ENCODE data around the gene PHACTR4. TPM values are rescaled to one million over a fixed set of nuclear protein-coding genes. Genes with fewer than 3 reads are reported as not detected.

The PHACTR4 gene
- total and polyA plus RNA-seq, 2 of the 8 experiments (the other 6 are each of a cell fraction or from before 2014, with no cell fraction given), result 23.7 to 57.8 TPM

- Histone ChIP-seq H2BK120ac (replicated peaks; ENCODE audit: low read depth, low read length) (peak overlapping the region; percentile 12), H3K23ac (ENCODE audit: insufficient read length) (no peak overlapping the region), H3K4me2 (ENCODE audit: insufficient read depth in 1 of 2, low read depth in 2 of 2, low read length in 2 of 2) (peak overlapping the region; percentile 97 to 99), H4K5ac (ENCODE audit: insufficient read length, low read depth, low read length) (peak overlapping the region; percentile 84), H3K56ac (replicated peaks; ENCODE audit: insufficient read length, low read depth, low read length) (peak overlapping the region; percentile 90), H2BK5ac (ENCODE audit: low read depth, low read length) (peak overlapping the region; percentile 96), H3K79me1 (ENCODE audit: low read depth, low read length) (peaks cover 10% of the 10 kb centered on the region), H3K9me3 (ENCODE audit: insufficient read depth in 2 of 2, low read depth in 1 of 2, low read length in 1 of 2) (no peaks in the 10 kb centered on the region), H4K91ac (replicated peaks; ENCODE audit: insufficient read length, low read length) (peak overlapping the region; percentile 9), H3K4me1 (replicated peaks in 1 of 4; ENCODE audit: control insufficient read depth in 3 of 4, insufficient read depth in 4 of 4, low read length in 3 of 4) (peaks cover 7 to 16% (median 11%) of the 10 kb centered on the region in 4 experiments), H3K79me2 (ENCODE audit: control insufficient read depth in 1 of 2, insufficient read depth in 2 of 2, low read length in 2 of 2) (peaks cover 14 to 45% of the 10 kb centered on the region in 2 experiments; a peak in 3 of 4 replicates), H3K14ac (ENCODE audit: insufficient read length) (no peak overlapping the region), H3K9ac (replicated peaks in 1 of 4; ENCODE audit: extremely low read depth in 1 of 4, low read depth in 3 of 4, low read length in 3 of 4) (peak overlapping the region; percentile 78 to 98 (median 88)), H4K20me1 (replicated peaks in 1 of 2; ENCODE audit: control insufficient read depth in 1 of 2, insufficient read depth in 2 of 2, low read length in 2 of 2) (peaks cover 3 to 5% of the 10 kb centered on the region in 2 experiments), H3K23me2 (ENCODE audit: low read depth, low read length) (peaks cover 6% of the 10 kb centered on the region), H2BK12ac (ENCODE audit: low read depth, low read length) (peak overlapping the region; percentile 98; the same call in 1 of the 2 replicates), H2AFZ (ENCODE audit: low read length) (0 out of 2 replicates have a peak overlapping the region, but pooled peaks have one; percentile 3), H3K18ac (ENCODE audit: extremely low read depth, low read length) (peak overlapping the region; percentile 99), H3K4ac (replicated peaks; ENCODE audit: insufficient read length, low read depth, low read length) (peak overlapping the region; percentile 4), H3K27me3 (replicated peaks in 1 of 4; ENCODE audit: control insufficient read depth in 3 of 4, extremely low read depth in 1 of 4, insufficient read depth in 3 of 4, low read length in 3 of 4) (no peaks in the 10 kb centered on the region), H3K36me3 (ENCODE audit: control insufficient read depth in 2 of 4, insufficient read depth in 4 of 4, low read length in 3 of 4) (peaks cover 0 to 6% (median 2%) of the 10 kb centered on the region in 4 experiments; a peak in 1 of 8 replicates), H3K27ac (ENCODE audit: low read depth, low read length) (peak overlapping the region; percentile 82), H2AK5ac (ENCODE audit: low read depth, low read length) (peak overlapping the region; percentile 98), H2BK15ac (ENCODE audit: low read length) (peak overlapping the region; percentile 25), H2BK20ac (ENCODE audit: low read length) (peak overlapping the region; percentile 48; the same call in 1 of the 2 replicates), H4K8ac (ENCODE audit: extremely low read depth, insufficient read depth, low read length) (peak overlapping the region; percentile 95), H3K4me3 (ENCODE audit: extremely low read depth in 1 of 4, insufficient read depth in 2 of 4, low read depth in 3 of 4, low read length in 4 of 4) (peak overlapping the region; percentile 66 to 83 (median 78))
- CTCF ChIA-PET (ENCODE audit: partially characterized antibody), result interaction anchor here (0.6 to 8.0 kb wide), 11 partner anchors 22 to 1713 kb away, joined by 3 to 59 read pairs (median 4); no protein-coding TSS in a partner anchor
- POLR2A ChIA-PET (ENCODE audit: partially characterized antibody), result interaction anchor here (0.6 to 31.3 kb wide), 21 partner anchors 8 to 281 kb away, joined by 3 to 660 read pairs (median 4); partner anchors contain the start of genes RAB42, RCC1, TAF12 and TRNAU1AP
- 16% methylated on average over 20 of the region's 21 CpGs; no CpG with 5 or more reads in 1 of the 2 experiments for WGBS, 2 experiments (ENCODE audit: extremely low coverage in 1 of 2, insufficient coverage in 1 of 2, insufficient read length in 1 of 2, insufficient replicate concordance in 2 of 2, low coverage in 1 of 2, low lambda C conversion rate in 2 of 2, missing lambda C conversion rate in 1 of 2)
- peak in 1 of 2 experiments; percentile 76 for DNase-seq (ENCODE audit: low read depth in 1 of 2, low spot score in 2 of 2)
- FAIRE-seq, result no peak
- TF ChIP-seq RNF2 (IDR thresholded peaks at IDR 0.05; ENCODE audit: borderline replicate concordance, low read depth, low read length, missing control alignments, poor library complexity, severe bottlenecking) (no peak), BRCA1 (IDR thresholded peaks at IDR 0.05; ENCODE audit: low read depth, low read length) (no peak), TBP (IDR thresholded peaks at IDR 0.05; ENCODE audit: low read depth, low read length) (no peak), CBX5 (IDR thresholded peaks at IDR 0.05; ENCODE audit: low read depth, low read length) (no peak), RXRA (IDR thresholded peaks at IDR 0.05; ENCODE audit: insufficient read depth, low read depth, low read length) (no peak), EZH2 (IDR thresholded peaks at IDR 0.05; ENCODE audit: low read depth, low read length, severe bottlenecking) (no peak), YY1 (IDR thresholded peaks at IDR 0.05; ENCODE audit: low read depth, low read length) (no peak), SP4 (IDR thresholded peaks at IDR 0.05; ENCODE audit: low read length) (no peak), SP2 (IDR thresholded peaks at IDR 0.05; ENCODE audit: low read length) (no peak)
- TF ChIP-seq, protein P1, sequence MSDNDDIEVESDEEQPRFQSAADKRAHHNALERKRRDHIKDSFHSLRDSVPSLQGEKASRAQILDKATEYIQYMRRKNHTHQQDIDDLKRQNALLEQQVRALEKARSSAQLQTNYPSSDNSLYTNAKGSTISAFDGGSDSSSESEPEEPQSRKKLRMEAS (IDR thresholded peaks at IDR 0.05), result peak; percentile 69
- TF ChIP-seq, protein P2, sequence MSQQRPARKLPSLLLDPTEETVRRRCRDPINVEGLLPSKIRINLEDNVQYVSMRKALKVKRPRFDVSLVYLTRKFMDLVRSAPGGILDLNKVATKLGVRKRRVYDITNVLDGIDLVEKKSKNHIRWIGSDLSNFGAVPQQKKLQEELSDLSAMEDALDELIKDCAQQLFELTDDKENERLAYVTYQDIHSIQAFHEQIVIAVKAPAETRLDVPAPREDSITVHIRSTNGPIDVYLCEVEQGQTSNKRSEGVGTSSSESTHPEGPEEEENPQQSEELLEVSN (IDR thresholded peaks at IDR 0.05), result 0 out of 2 replicates have a peak, but pooled peaks have one; percentile 4
Observed at GRCh38 chr1:28518745-28519341, 149.3 kb downstream of the PHACTR4 start.

All from H1 (cell line).